Activated T-helper 1 cell treated with anti-CD3 and anti-CD28 coated beads, Interleukin-2, amount 50 U/mL, for 16 hours (primary cell): ENCODE measurements around the gene RPUSD4.

Source experiments
- DNase-seq, 2 donors: peaks; one replicate each; pipeline ENCODE4 v3.0.0-alpha.2; 2020; ENCODE audit warnings: low read depth in 1 of 2, low spot score in 1 of 2

The RPUSD4 gene

DNA sequence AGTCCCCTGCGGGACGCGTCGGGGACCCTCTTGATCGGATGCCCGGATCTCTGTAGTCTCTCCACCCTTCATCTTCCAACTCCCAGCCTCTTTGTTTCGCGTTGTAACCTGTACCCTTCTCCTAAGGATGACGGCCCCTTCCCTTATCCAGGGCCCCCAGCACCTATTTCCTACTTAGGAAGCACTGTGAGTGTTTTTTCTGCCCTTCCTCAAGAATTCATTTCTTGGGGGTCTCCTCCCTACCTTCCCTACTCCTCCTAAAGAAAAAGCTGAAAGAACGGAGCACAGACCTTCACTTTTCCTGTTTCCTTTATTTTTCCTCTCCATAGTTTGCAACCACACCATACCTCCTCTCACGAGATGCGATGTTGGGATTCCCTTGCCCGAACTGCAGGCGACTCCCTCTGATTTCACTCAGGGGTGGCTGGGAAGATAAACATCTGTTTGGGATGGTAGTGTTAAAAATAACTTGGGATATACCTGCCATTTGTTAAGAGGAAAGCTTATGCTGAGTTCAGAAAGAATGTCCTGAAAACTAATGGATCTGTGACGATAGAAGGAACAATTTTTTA lies 725 bp upstream of the RPUSD4 start:
- DNase-seq, result no peak

DNA sequence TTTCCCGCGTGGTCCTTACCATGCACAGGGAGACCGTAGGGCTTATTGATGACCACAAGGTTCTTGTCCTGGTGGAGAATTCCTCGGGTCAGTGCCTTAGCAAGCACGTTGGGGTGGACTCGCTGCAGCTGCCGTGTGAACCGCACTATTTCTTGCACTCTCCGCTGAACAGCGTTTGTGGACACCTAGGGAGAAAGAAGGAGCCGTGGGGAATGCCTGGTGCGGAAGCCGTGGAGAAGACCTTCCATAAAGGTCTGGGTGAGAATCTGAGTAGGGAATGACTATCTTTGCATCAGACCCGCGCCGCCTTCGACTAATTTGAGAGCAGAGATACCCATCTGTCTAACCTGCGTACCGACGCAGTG lies 597 bp downstream of the RPUSD4 start:
- no peak for DNase-seq

DNA sequence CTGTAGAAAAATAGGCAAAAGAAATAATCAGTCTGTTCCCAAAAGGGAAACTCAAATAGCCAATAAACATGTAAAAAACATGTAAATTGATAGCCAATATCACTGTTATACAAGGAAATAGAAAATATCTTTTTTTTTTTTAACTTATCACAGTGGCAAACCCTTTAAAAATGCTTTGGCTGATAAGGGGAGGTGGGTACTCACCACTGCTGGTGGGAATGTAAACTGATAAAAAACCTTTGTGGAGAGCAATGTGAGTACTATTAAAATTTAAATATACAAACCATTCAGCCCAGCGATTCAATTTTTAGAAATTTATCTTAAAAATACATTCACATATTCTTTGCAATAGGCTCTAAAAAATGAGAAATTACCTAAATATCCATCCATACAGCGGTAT lies 3.6 kb downstream of the RPUSD4 start:
- DNase-seq, result no peak

DNA sequence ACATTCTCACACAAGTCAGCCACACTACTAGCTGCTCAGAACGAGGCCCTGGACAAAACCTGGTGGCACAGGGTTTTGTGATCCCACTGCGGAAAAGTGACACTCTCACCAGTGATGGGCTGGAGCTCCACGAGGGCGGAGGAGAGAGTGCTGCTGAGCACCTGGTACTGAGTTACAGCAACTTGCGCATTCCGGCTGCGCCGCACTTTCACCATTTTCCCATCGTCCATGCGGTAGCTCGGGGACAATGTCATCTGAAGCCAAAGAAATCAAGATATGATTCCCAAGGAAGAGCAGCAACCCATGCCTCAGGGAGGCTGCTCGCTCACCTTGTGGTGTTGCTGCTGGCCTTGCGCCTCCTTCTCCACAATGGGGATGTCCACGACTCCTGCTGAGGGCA lies 6.1 kb downstream of the RPUSD4 start:
- no peak for DNase-seq

DNA sequence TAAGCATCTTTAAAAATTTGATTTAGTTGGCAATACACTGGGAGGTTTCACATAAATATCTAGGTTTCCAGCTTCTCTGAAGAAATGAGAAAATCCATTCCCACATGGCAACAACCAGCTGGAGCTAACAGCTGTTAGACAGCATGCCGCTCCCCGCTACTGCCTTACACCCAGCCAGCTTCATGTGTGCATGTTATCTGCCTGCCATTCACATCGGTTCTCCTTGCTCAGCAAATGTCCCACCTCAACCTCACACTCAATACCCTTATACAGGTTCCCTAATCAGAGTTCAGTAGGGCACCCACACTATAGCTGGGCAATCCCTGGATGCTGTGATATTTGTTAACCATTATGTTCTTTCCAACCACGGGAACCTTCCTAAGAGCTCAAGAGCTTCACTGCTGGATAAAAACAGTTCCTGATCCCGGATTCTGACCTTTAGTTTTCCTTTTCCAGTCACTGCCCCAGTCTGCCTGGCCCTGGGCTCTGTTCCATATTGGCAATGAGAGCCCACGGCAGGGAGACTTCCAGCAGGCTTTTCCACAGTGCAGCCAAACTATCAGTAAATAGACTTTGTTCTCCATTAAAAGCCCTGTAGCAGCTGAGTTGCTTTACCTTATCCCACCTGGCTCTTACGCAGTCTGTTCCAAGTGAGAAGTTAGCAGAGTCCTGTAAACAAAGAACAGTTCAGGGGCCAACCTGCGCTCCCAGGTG lies 8.6 kb downstream of the RPUSD4 start:
- no peak for DNase-seq

DNA sequence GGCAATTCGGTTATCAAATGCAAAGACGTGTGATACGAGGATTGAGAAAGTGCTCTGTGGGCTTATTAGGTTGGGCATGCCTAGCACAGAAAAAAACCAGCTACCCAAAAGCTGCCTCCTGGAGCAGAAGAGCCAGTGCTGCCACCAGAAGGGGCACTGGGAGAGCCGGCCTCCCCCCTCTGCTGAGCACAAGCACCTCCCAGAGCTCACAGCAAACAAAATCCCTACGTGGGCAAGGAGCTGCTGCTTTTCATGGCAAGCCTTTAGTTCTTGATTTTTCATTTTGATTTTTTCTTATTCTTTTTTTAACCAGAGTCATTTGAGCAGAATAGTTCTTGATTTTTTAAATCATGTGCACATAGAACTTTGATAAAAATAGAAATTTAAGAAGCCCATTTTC lies 12.8 kb downstream of the RPUSD4 start:
- no peak for DNase-seq

DNA sequence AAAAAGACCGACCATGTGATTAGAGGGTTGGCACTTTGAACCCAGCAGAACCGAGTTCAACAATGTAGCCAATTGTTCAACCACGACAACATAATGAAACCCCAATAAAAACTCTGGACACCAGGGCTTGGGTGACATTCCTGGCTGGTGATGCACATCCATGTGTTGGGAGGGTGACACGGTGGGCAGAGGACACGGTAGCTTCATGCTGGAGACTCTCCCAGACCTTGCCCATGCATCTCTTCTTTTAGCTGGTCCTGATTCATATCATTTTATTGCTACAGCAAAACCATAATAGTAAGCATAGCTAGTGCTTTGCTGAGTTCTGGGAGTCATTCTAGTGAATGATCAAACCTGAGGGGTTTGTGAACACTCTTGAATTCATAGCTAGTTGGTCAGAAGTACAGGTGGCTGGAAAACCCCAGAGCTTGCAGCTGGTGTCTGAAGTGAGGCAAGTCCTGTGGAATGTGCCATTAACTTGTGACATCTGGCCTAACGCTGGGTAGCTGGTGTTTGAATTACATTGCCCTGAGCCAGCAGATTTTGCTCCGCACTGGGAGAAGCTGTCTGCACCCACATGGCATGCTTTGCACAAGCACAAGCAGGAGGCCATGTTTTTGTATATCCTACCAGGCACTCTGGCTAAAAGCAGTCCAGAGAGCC lies 14.0 kb downstream of the RPUSD4 start:
- DNase-seq, result no peak

DNA sequence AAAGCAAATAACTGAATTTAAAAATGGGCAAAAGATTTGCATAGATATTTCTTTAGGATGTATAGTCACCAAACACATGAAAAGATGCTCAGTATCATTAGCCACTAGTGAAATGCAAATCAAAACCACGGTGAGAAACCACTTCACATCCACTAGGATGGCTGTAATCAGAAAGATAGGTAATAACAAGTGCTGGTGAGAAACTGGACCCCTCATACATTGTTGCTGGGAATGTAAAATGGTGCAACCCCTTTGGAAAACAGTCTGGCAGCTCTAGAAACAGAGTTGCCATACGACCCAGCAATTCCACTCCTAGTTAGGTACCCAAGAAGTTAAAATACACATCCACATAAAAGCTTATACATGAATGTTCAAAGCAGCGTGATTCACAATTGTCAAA lies 16.3 kb downstream of the RPUSD4 start:
- DNase-seq, result no peak

DNA sequence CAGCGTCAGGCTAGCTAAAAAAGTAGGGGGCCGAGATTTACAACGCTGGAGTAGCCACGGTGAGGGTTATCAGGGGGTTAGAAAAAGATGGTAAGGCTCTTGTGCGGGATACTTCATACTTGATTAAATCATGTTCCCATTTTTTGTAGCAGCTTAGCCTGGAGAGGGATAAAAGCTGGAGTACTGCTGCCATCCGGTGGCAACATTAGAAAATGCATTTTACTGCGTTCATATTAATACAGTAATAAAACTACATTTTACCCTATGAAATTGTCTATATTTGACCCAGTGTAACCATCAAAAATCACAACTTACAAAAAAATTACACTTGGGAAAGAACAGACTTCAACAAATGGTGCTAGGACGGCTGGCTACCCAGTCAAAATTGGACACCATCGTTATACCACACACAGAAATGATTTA lies 17.3 kb downstream of the RPUSD4 start:
- DNase-seq, result no peak

DNA sequence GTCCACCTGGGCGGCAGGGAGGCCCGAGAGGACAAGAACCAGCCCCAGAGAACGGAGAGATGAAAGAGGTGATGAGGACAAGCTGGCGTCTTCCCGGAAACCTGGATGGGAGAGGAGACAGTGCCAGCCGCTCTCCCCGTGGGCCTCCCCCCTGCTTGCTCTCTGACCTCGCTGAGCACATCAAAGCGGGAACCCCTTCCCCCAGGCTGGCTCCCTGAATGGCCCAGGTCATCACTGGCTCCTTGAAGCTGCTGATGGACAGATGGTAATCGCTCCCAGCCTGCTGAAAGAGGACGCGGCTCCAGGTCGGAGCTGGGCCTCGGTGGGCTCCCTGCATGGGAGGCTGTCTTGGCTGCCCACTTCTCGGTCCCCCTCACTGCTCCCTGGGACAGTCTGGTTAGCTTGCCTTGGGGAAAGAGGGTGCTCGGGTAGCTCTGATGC lies 18.4 kb downstream of the RPUSD4 start:
- no peak for DNase-seq

DNA sequence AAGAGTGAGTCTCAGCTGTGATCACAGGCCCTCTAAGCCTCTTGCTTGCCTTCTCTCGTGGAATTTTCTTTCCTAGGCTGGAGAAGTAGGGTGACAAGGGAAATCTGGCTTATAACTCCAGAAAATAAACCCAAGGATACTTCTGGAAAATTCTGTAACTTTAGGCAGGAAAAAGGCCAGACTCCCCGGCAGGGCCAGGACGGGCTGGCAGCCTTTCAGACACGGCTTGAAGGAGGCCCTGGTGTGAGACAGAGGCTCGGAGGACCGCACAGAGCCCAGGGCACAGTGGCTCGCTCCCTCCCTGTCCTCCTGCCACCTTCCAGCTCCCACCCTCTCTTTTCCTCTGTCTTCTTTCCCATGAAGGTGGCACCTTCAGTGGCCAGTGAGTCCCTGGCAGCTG lies 19.1 kb downstream of the RPUSD4 start:
- DNase-seq, result no peak

DNA sequence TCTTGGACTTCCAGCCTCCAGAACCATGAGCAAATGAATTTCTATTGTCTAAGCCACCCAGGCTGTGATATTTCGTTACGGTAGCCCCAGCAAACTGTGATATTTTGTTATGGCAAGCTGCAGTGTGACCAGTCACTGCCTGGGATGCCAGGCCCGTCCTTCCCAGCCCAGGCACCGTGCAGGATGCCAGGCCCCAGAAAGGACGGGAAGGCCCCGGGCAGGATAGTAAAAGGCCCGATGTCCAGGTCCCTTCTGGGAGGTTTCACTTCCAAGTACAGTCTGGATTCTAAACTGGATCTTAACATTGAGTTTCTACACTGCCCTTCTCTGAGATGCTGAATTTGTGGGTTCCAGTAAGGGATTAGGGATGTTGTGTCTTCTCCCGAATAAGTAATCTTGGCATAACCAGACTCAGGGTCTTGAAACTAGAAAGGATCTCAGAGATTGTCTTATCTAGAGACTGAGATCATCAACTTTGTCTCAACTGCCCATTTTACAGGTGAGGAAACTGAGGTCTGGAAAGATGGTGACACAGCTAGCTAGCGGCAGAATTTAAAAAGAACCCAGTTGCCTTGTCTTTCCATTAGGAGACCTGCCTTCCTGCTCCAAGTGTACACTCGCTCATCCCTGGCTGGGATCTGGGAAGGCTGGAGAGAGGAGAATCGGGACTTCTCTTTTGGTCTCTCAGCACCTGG lies 19.9 kb downstream of the RPUSD4 start:
- no peak for DNase-seq

DNA sequence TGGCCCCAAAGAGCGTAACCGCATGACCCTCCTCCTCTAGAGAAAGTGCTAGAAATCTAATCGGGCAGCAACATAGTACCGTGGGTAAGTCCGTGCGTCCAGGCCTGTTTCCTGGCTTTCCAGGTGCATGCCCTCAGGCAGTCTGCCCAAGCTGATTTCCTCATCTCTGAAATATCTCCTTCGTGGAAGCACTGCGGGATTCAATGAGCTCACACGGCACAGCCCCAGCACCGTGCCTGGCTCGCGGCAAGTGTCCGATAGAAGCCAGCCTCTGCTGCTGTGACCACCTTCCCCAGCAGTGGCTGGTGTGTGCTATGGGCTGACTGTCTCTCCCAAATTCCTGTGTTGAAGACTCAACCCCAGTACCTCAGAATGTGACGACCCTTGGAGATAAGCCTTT lies 20.7 kb downstream of the RPUSD4 start:
- no peak for DNase-seq

DNA sequence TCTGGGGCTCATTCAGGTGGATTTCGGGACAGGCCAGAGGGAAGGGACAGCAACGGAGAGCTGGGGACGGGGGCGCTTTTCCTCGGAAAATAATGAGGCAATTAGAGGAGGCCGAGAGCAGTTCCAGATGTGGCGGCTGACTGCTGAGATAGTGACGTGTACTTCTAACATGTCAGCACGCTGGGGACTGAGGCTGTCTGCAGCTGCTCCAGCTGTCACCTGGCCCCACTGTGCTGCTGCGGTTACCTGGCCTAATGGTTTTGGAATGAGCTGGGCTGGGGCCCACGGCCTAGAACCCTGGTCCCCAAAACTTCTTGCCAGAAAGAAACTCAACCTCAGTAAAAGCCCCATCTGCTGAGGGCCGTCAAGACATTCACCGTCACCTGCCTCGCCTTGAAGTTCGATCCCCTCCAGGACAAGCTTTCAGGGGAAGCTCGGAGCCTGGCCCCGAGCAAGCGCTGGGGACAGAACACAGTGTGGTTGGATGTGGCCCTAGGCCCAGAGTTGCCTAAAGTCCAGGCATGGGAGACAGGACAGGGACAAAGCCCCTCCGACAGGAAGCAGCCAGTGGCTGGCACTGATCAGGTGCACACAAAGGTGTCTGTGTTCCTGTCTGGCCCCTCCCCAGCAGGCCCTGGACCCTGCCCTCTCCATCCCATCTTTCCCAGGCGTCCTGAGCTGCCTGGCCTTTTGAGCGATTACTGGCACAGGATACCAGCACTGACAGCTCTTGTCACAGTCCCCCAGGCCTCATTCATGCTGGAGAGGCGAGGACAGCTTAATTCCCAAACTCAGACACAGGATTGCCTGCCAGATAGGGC lies 22.1 kb downstream of the RPUSD4 start:
- no peak for DNase-seq

DNA sequence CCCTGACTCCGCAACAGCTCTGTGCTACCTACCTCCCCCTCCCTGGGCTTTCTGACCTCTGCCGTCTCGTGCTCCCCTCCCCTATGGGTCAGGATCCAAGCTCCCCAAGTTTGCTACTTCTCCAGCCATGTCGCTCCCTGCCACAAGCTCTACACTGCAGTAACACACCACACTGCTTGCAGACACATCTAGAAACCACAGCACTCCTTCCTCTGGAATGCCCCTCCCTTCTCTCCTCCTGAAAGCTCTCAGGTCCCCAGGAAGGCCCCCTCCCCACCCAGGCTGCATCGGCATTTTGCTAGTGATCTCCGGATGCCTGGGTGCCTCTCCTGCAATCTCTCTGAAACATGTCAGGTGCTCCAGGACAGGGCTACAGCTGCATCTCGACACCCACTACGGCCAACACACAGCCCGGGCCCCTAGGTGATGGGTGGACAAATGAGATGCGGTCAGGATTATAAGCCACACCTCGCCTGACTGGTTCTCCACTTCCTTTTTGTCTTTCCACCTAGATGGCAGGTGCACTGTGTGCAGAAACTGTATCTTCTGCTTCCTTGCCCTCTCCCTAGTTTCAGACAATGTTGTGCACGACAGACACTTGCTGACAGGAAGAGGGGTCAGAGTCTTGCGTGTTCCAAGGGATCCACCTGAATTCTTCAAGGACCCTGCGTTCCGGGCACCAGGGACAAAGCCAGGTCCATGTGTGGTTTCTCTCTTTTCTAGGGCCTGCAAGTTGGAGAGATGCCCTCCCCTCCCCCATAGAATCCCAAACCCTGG lies 22.9 kb downstream of the RPUSD4 start:
- DNase-seq, result no peak

DNA sequence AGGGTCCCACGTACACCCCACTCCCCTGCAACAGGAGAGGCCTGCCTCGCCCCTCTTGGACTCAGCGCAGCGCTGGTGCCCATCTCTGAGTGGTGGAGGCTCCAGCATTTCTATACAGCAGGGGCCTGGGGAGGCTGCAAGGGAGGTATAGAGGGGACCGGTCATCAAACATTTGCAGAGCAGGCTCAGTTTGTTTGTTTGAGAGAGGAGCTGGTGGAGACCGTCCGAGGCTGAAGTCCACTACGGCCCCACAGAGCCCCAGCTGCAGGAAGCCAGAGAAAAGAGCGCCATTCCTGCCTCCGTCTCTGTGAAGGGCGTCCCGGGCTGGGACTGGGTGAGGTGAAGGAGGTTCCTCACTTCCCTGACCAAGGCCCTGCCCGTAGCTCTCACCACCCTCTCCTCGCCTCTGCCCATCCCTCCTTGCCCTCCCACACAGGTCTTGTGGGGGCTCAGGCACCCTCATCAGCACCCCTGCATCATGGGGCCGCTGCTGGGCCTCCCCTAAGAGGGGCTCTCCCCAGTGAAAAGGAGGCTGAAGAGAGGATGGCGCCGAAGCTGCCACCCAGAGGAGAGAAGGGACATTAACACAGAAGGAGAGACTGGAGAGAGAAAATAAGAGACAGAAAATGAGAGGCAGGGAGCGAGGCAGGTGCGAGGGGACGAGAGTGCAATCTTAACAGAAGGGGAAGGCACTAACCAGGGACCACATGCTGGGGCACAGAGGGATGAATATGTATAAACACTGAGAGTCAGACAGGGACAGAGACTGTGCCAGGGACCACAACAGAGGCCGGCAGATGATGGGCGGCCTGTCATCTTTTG lies 24.5 kb downstream of the RPUSD4 start:
- no peak for DNase-seq

DNA sequence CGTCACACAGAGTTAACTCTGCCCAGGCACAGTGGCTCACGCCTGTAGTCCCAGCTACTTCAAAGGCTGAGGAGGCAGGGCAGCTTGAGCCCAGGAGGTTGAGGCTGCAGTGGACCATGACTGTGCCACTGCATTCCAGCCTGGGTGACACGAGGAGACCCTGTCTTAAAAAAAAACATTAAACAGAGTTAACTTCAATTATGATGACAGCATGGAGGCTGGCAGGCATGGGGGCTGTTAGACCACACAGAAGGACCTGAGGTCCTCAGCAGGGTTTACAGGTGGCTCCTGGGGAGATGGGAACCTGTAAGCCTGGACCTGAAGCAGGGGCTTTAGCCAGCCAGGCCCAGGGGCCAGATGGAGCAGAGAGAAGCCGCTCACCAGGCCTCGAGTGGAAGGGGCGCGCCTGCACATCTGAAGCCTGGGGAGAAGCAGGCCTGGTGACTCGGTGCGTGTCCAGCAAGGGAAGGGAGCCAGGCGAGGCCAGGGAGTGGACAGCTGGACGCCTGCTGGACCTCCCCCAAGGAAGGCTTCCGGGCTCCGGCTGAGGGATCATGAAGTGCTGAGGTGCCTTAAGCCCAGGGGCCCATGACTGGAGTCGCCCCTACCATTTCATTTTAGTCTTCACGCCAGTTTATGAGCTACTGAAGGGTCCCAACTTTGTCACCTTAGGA lies 25.3 kb downstream of the RPUSD4 start:
- DNase-seq, result no peak

DNA sequence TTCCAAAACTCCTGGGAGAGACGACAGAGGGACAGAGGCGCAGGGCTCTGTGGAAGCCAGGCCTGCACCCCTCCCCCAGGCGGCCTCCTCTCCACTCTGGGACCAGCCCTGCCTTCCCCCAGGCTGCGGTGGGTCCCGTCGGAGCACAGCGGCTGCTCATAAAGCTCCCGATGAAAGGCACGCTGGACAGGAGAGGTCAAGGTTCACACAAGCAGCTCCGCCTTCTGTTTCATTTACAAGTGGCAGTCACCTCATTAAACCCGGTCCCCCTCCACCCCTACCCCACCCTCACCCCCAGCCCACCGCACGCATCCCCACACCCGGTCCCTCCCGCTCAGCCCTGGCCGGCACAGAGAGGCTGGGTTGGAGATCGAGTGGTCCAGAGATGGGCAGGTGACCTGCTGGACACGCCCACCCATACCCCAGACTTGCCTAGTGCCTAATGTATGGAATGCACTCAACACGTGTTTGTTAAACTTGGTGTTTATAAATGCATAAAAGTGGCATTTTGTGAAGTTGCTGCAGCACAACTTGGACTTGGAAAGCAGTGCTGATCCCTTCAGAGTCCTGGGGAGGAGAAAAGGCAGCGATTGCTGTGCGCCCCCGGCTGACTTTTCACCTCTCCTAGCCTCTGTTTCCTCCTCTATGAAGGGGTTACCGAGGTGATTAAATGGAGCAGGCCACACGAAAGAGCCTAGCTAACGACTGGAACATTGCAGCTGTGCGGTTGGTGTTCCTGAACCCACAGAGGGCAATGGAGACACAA lies 26.0 kb downstream of the RPUSD4 start:
- no peak for DNase-seq
